ENCODE results near the gene PPP6R3.
A peak's percentile ranks its signal among the peaks of the same experiment; 100 is the strongest.

Gene PPP6R3

DNA sequence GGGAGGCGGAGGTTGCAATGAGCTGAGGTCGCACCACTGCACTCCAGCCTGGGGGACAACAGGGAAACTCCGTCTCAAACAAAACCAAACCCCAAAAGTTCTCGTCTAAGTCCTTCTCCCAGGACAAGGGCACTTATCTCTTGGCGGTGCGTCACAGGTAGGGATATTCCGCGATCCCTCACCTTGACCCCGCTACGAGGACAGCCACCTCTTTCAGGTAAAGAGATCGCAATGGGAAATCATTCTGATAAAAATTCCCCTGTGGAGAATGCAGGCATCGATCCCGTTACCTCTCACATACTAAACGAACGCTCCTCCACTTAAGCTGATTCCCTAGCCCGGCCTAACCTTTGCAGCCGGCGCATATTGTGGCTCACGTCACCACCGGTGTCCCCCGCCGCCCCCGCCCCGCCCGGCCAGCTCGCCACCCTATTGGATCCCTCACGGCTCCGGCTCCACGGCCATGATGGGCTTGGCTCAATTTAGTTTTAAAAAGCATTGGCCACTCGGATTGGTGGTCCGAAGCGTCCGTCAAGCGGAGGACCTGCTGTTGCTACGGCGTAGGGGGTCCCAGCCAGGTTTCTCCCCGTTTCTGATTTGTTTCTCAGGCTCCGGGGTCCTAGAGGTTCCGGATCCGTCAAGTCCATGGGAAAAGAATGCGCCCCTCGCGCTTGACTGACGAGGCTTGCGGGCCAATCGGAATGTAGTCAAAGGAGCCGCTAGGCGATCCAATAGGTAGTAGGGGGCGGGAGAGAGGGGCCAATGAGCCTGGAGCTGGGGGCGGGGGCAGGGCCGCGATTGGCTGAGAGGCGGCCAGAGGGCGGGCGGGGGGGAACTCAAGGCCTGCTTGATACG lies 439 bp upstream of the PPP6R3 start:
- Histone ChIP-seq H3K36me3 (ENCODE audit: control insufficient read depth, insufficient read depth, low read length) (no peaks in the 10 kb centered on the region), H3K9me3 (ENCODE audit: control insufficient read depth, insufficient read depth, low read length) (no peaks in the 10 kb centered on the region), H3K27me3 (ENCODE audit: control insufficient read depth, insufficient read depth, low read length) (no peaks in the 10 kb centered on the region), H3K4me1 (ENCODE audit: control insufficient read depth, insufficient read depth, low read length) (peaks cover 19% of the 10 kb centered on the region), H3K27ac (ENCODE audit: low read depth, low read length) (peak overlapping the region; percentile 98), H3K4me3 (ENCODE audit: low read depth, low read length) (peak overlapping the region; percentile 94), H3K9ac (ENCODE audit: low read depth, low read length) (peak overlapping the region; percentile 91)

DNA sequence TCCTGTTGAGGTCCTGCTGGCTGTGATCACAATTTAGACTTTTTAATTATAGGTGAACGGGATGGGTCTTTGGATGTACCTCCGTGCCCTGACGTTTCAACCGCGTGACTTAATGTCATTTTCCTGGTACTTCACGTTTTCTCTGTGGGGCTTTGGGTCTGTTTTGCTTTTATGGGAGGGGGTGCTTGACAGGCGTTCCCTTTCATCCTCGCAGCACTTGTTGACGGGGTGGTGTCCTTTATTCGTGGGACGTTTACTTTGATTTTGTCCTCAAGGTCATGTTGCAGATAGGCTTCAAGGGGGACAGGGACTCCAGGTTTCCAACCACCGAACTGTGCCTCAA lies 994 bp downstream of the PPP6R3 start:
- no peaks in the 10 kb centered on the region for H3K36me3 ChIP-seq (ENCODE audit: control insufficient read depth, insufficient read depth, low read length)
- no peaks in the 10 kb centered on the region for H3K27me3 ChIP-seq (ENCODE audit: control insufficient read depth, insufficient read depth, low read length)
- H3K4me3 ChIP-seq (ENCODE audit: low read depth, low read length): peak overlapping the region; percentile 94
- H3K9me3 ChIP-seq (ENCODE audit: control insufficient read depth, insufficient read depth, low read length): no peaks in the 10 kb centered on the region
- peaks cover 17% of the 10 kb centered on the region for H3K4me1 ChIP-seq (ENCODE audit: control insufficient read depth, insufficient read depth, low read length)
- peak overlapping the region; percentile 86 for H3K9ac ChIP-seq (ENCODE audit: low read depth, low read length)
- H3K27ac ChIP-seq (ENCODE audit: low read depth, low read length): no peak overlapping the region

DNA sequence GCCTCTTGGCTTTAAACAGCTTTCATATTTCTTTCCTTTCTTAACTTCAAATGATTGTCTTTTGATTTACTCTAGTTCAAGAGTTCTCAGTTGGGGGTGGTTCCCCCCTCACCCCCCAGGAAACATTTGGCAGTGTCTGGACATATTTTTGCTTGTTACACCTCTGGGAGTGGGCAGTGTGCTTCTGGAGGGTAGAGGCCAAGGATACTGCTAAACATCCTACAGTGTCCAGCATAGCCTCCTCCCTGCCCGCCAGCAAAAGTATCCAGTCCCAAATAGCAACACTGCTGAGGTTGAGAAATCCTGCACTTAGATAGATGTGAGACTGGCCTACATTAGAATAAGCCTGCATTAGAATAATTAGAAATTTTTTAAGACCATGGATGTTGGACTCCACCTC lies 3.2 kb downstream of the PPP6R3 start:
- H3K27ac ChIP-seq (ENCODE audit: low read depth, low read length): no peak overlapping the region
- H3K36me3 ChIP-seq (ENCODE audit: control insufficient read depth, insufficient read depth, low read length): 0 out of 2 replicates have a peak, but pooled peaks cover 4% of the 10 kb centered on the region
- H3K27me3 ChIP-seq (ENCODE audit: control insufficient read depth, insufficient read depth, low read length): no peaks in the 10 kb centered on the region
- no peak overlapping the region for H3K4me3 ChIP-seq (ENCODE audit: low read depth, low read length)
- no peak overlapping the region for H3K9ac ChIP-seq (ENCODE audit: low read depth, low read length)
- peaks cover 18% of the 10 kb centered on the region for H3K4me1 ChIP-seq (ENCODE audit: control insufficient read depth, insufficient read depth, low read length)
- H3K9me3 ChIP-seq (ENCODE audit: control insufficient read depth, insufficient read depth, low read length): no peaks in the 10 kb centered on the region

DNA sequence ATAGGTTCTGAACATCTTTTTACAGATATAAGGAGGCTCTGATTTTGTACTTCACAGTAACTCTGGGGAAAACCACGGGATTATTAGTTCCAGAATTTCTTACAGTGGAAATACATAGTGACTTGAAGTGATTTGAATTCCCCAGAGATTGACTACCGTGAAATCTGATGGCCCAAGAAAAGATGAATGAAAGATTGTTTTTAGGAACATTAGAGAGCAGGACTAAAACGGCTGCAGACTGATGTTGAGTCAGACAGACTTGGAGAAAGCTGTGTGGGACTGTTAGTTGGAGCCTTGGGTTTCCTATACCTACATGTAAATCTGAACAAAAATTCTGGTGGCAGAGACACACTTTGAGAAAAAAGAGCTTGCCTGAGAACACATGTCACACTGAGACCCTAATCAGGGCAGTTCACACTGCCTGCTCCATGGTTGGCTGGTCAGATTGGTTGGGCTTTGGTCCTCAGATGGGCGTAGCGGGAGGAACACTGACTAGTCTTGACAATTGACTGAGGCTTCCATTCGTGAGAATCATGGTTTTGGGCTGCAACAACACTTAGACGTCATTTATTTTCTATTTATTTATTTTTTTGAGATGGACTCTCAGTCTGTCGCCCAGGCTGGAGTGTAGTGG lies 6.8 kb downstream of the PPP6R3 start:
- Histone ChIP-seq H3K4me3 (ENCODE audit: low read depth, low read length) (no peak overlapping the region), H3K9me3 (ENCODE audit: control insufficient read depth, insufficient read depth, low read length) (no peaks in the 10 kb centered on the region), H3K27me3 (ENCODE audit: control insufficient read depth, insufficient read depth, low read length) (no peaks in the 10 kb centered on the region), H3K36me3 (ENCODE audit: control insufficient read depth, insufficient read depth, low read length) (peaks cover 13% of the 10 kb centered on the region; the same call in 1 of the 2 replicates), H3K9ac (ENCODE audit: low read depth, low read length) (no peak overlapping the region), H3K4me1 (ENCODE audit: control insufficient read depth, insufficient read depth, low read length) (peaks cover 23% of the 10 kb centered on the region), H3K27ac (ENCODE audit: low read depth, low read length) (no peak overlapping the region)

DNA sequence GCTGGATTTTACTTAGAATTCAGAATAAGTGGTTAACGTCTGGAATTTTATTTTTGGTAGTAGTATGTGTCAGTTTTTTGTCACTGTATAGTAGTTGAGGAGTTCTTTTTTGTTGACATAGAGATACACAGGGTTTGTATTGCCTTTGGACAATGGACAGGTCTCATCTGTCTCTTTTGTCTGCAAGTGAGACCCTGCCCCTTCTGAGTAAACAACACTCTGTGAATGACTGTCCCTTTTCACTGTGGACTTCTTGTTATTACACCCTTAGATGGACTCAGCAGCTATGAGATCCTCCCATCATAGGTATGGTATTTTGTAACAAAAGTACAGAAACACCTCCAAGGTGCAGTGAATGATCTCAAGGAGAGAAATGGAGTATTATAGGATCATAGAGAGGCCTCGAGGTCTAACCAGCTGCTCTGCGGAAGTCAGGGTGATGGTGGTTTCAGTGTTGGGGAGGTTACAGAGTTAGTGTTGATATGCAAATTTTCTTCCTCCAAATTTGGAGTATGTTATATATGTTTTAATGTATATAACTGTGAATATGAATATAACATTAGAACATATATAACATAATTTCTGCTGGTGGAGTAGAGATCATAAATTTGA lies 7.8 kb downstream of the PPP6R3 start:
- Histone ChIP-seq H3K27ac (ENCODE audit: low read depth, low read length) (no peak overlapping the region), H3K4me1 (ENCODE audit: control insufficient read depth, insufficient read depth, low read length) (peaks cover 15% of the 10 kb centered on the region), H3K9ac (ENCODE audit: low read depth, low read length) (no peak overlapping the region), H3K36me3 (ENCODE audit: control insufficient read depth, insufficient read depth, low read length) (peaks cover 13% of the 10 kb centered on the region; the same call in 1 of the 2 replicates), H3K27me3 (ENCODE audit: control insufficient read depth, insufficient read depth, low read length) (no peaks in the 10 kb centered on the region), H3K4me3 (ENCODE audit: low read depth, low read length) (no peak overlapping the region), H3K9me3 (ENCODE audit: control insufficient read depth, insufficient read depth, low read length) (no peaks in the 10 kb centered on the region)

GRCh38 chr11:68469122-68469521 lies 8.6 kb downstream of the PPP6R3 start:
- H3K4me1 ChIP-seq (ENCODE audit: control insufficient read depth, insufficient read depth, low read length): peaks cover 15% of the 10 kb centered on the region
- peaks cover 18% of the 10 kb centered on the region; the same call in 1 of the 2 replicates for H3K36me3 ChIP-seq (ENCODE audit: control insufficient read depth, insufficient read depth, low read length)
- no peak overlapping the region for H3K4me3 ChIP-seq (ENCODE audit: low read depth, low read length)
- peaks cover 6% of the 10 kb centered on the region for H3K9me3 ChIP-seq (ENCODE audit: control insufficient read depth, insufficient read depth, low read length)
- no peak overlapping the region for H3K27ac ChIP-seq (ENCODE audit: low read depth, low read length)
- no peak overlapping the region for H3K9ac ChIP-seq (ENCODE audit: low read depth, low read length)
- H3K27me3 ChIP-seq (ENCODE audit: control insufficient read depth, insufficient read depth, low read length): no peaks in the 10 kb centered on the region

GRCh38 chr11:68469642-68470041 lies 9.1 kb downstream of the PPP6R3 start:
- Histone ChIP-seq H3K36me3 (ENCODE audit: control insufficient read depth, insufficient read depth, low read length) (peaks cover 22% of the 10 kb centered on the region; the same call in 1 of the 2 replicates), H3K4me1 (ENCODE audit: control insufficient read depth, insufficient read depth, low read length) (peaks cover 15% of the 10 kb centered on the region), H3K27me3 (ENCODE audit: control insufficient read depth, insufficient read depth, low read length) (no peaks in the 10 kb centered on the region), H3K27ac (ENCODE audit: low read depth, low read length) (no peak overlapping the region), H3K9me3 (ENCODE audit: control insufficient read depth, insufficient read depth, low read length) (peaks cover 9% of the 10 kb centered on the region), H3K9ac (ENCODE audit: low read depth, low read length) (no peak overlapping the region), H3K4me3 (ENCODE audit: low read depth, low read length) (no peak overlapping the region)

DNA sequence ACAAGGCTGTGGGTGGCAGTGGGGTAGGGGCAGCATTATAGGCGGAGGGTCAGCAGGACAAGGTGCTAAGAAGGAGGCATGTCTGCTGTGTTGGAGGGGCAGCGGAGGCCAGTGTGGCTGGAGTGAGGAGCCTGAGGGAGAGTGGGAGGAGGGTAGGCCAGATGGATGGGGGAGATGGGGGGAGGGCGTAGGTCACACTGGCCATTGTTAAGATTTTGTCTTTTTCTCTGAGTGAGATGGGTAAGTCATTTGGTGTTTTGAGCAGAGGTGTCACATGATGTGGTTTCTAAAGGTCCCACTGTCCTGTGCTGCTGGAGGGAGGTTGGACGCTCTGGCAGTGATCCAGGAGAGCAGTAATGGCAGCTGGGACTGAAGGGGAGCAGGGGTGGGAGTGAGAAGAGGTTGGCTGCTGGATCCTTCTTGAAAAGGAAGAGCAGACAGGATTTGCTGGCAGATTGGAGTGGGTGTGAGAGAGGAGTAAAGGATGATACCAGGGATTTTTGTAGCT lies 9.8 kb downstream of the PPP6R3 start:
- Histone ChIP-seq H3K4me3 (ENCODE audit: low read depth, low read length) (no peak overlapping the region), H3K27me3 (ENCODE audit: control insufficient read depth, insufficient read depth, low read length) (no peaks in the 10 kb centered on the region), H3K27ac (ENCODE audit: low read depth, low read length) (no peak overlapping the region), H3K4me1 (ENCODE audit: control insufficient read depth, insufficient read depth, low read length) (peaks cover 15% of the 10 kb centered on the region), H3K9ac (ENCODE audit: low read depth, low read length) (no peak overlapping the region), H3K9me3 (ENCODE audit: control insufficient read depth, insufficient read depth, low read length) (peaks cover 9% of the 10 kb centered on the region), H3K36me3 (ENCODE audit: control insufficient read depth, insufficient read depth, low read length) (peaks cover 22% of the 10 kb centered on the region; the same call in 1 of the 2 replicates)

DNA sequence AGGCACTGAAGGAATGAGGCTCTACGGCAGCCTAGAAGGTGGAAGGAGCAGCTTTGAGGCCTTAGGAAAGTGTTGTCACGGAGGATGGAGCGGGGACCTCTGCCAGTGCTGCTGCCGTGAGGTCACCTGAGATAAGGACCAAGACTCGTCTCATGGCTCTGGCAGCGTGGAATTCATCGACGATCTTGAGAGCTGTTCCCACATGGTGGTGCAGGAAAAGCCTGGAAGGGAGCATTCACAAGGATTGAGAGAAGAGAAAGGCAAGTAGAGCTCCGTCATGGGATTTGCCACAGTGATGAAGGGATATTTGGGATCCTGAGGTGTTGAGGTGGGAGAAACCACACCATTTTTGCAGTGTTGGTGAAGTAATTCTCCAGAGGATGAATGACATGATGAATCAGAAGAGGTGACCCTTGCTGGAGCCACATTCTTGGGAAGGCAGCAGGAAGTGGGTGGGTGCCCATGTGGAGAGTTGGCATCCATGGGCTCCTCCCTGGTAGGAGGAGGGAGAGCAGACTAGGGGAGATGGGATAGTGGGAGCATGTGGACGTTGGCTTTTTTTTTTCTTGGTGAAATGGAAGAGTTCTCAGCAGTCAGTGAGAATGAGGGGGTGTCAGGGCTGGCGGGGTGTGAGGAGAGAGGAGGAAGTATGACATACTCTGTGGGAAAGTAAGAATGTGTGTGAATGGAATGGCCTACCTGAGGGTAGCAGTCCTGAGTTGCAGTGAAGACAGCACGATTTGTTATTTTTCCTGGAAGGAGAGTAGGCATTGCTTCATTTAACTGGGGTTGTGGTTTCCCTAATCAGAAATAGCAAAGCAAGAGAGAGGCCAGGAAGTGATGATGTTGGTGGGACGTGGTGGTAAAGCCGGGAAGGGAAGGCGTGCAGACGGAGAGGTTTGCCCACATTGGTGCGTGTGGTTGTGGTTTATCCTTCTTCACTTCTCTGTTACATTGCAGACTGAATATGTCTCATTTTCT lies 11.1 kb downstream of the PPP6R3 start:
- no peaks in the 10 kb centered on the region for H3K27me3 ChIP-seq (ENCODE audit: control insufficient read depth, insufficient read depth, low read length)
- no peak overlapping the region for H3K27ac ChIP-seq (ENCODE audit: low read depth, low read length)
- peaks cover 11% of the 10 kb centered on the region for H3K9me3 ChIP-seq (ENCODE audit: control insufficient read depth, insufficient read depth, low read length)
- H3K36me3 ChIP-seq (ENCODE audit: control insufficient read depth, insufficient read depth, low read length): peaks cover 22% of the 10 kb centered on the region; the same call in 1 of the 2 replicates
- no peak overlapping the region for H3K9ac ChIP-seq (ENCODE audit: low read depth, low read length)
- H3K4me3 ChIP-seq (ENCODE audit: low read depth, low read length): no peak overlapping the region
- H3K4me1 ChIP-seq (ENCODE audit: control insufficient read depth, insufficient read depth, low read length): peaks cover 15% of the 10 kb centered on the region

- H3K9me3 ChIP-seq (ENCODE audit: control insufficient read depth, insufficient read depth, low read length): peaks cover 12% of the 10 kb centered on the region
- no peak overlapping the region for H3K4me3 ChIP-seq (ENCODE audit: low read depth, low read length)
- peaks cover 15% of the 10 kb centered on the region for H3K4me1 ChIP-seq (ENCODE audit: control insufficient read depth, insufficient read depth, low read length)
- no peak overlapping the region for H3K9ac ChIP-seq (ENCODE audit: low read depth, low read length)
- H3K36me3 ChIP-seq (ENCODE audit: control insufficient read depth, insufficient read depth, low read length): peaks cover 26% of the 10 kb centered on the region; the same call in 1 of the 2 replicates
- no peaks in the 10 kb centered on the region for H3K27me3 ChIP-seq (ENCODE audit: control insufficient read depth, insufficient read depth, low read length)
- H3K27ac ChIP-seq (ENCODE audit: low read depth, low read length): no peak overlapping the region
Observed at GRCh38 chr11:68472778-68473177, 12.2 kb downstream of the PPP6R3 start.

Measured in HUES48 (cell line).